Karpas-422 (cell line): Measurements from ENCODE around the gene ANKRD1. TPM values are rescaled to one million over a fixed set of nuclear protein-coding genes. Genes with fewer than 3 reads are reported as not detected.

Experiments used
- DNase-seq: peaks from one replicate; pipeline ENCODE4 v3.0.0-alpha.2; 2015
- H2AFZ ChIP-seq: fragments of 200-600 bp; sonication (generic); 2 replicates; pipeline ENCODE4 v1.6.1; 2014; ENCODE audit warnings: antibody characterized with exemption, low read length, mixed read lengths
- H3K27ac ChIP-seq: fragments of 200-600 bp; sonication (generic); 2 replicates; pipeline ENCODE4 v1.5.1; 2014; ENCODE audit warnings: mild to moderate bottlenecking, low read length, moderate library complexity
- H3K27me3 ChIP-seq: fragments of 200-600 bp; sonication (generic); 2 replicates; pipeline ENCODE4 v1.6.1; 2014; ENCODE audit warnings: low read length, mixed read lengths
- H3K36me3 ChIP-seq: fragments of 200-600 bp; sonication (generic); 2 replicates; pipeline ENCODE4 v1.6.1; 2014; ENCODE audit warnings: low read length, mixed read lengths; ENCODE audit not compliant: insufficient read depth
- H3K4me1 ChIP-seq: fragments of 200-600 bp; sonication (generic); 2 replicates; pipeline ENCODE4 v1.6.1; 2014; ENCODE audit warnings: mild to moderate bottlenecking, low read length, mixed read lengths
- H3K4me2 ChIP-seq: fragments of 200-600 bp; sonication (generic); 2 replicates; pipeline ENCODE4 v1.6.1; 2014; ENCODE audit warnings: low read length, low read depth, mild to moderate bottlenecking; ENCODE audit not compliant: poor library complexity, severe bottlenecking
- H3K4me3 ChIP-seq: fragments of 200-600 bp; sonication (generic); 2 replicates; pipeline ENCODE4 v1.5.1; 2014; ENCODE audit warnings: mild to moderate bottlenecking, antibody characterized with exemption, low read length, mixed read lengths
- H3K79me2 ChIP-seq: fragments of 200-600 bp; sonication (generic); 2 replicates; pipeline ENCODE4 v1.6.1; 2014; ENCODE audit warnings: mild to moderate bottlenecking, low read length, mixed read lengths
- H3K9ac ChIP-seq: fragments of 200-600 bp; sonication (generic); 2 replicates; pipeline ENCODE4 v1.6.0; 2014; ENCODE audit warnings: low read length
- H3K9me2 ChIP-seq: fragments of 200-600 bp; sonication (generic), shearing (Covaris generic); replicated peaks from 2 replicates; pipeline ENCODE4 v1.6.0; 2014; ENCODE audit warnings: mild to moderate bottlenecking, low read length, moderate library complexity; ENCODE audit not compliant: insufficient read depth
- H3K9me3 ChIP-seq: fragments of 300-700, 200-600 bp; sonication (generic); 2 replicates; pipeline ENCODE4 v1.6.1; 2014; ENCODE audit warnings: low read length, mixed read lengths
- H4K20me1 ChIP-seq: fragments of 200-600 bp; sonication (generic); 2 replicates; pipeline ENCODE4 v1.6.1; 2014; ENCODE audit warnings: mild to moderate bottlenecking, antibody characterized with exemption, low read length, low read depth; ENCODE audit not compliant: insufficient read depth
- total RNA-seq: library from RNA; depleted of rRNA; stranded (reverse); fragments of >200 nt; shearing (Covaris generic); gene quantifications from 2 replicates; pipeline ENCODE4 v1.2.3, GENCODE V29; 2014; ENCODE audit warnings: low replicate concordance; rRNA removed

Gene ANKRD1
- not detected in 2 replicates for total RNA-seq

GRCh38 chr10:90920986-90921666, at the start of gene ANKRD1:
ANKRD1 (minus strand) TSS chr10:90921087; CDS start chr10:90921027, 60 bp downstream.
- Histone ChIP-seq H2AFZ (no peak within 1 kb of the TSS), H3K9me3 (no peaks in the 10 kb centered on the region), H3K27me3 (no peaks in the 10 kb centered on the region), H3K4me3 (no peak within 1 kb of the TSS), H3K9me2 (no peaks in the 10 kb centered on the region), H3K79me2 (no peaks in the 10 kb centered on the region), H3K9ac (no peak within 1 kb of the TSS), H3K27ac (no peak within 1 kb of the TSS), H3K4me2 (no peak within 1 kb of the TSS), H3K36me3 (no peaks in the 10 kb centered on the region), H3K4me1 (no peaks in the 10 kb centered on the region), H4K20me1 (no peaks in the 10 kb centered on the region)
- no peak for DNase-seq

GRCh38 chr10:90969947-90970673, 49.2 kb upstream of the ANKRD1 start:
- Histone ChIP-seq H3K4me2 (no peak overlapping the region), H2AFZ (no peak overlapping the region)

GRCh38 chr10:90969121-90969534, 48.2 kb upstream of the ANKRD1 start:
- no peak overlapping the region for H2AFZ ChIP-seq
- no peaks in the 10 kb centered on the region for H3K79me2 ChIP-seq
- no peaks in the 10 kb centered on the region for H3K4me1 ChIP-seq
- no peaks in the 10 kb centered on the region for H3K9me2 ChIP-seq
- H3K9ac ChIP-seq, result no peak overlapping the region
- no peaks in the 10 kb centered on the region for H3K27me3 ChIP-seq
- H3K36me3 ChIP-seq, result no peaks in the 10 kb centered on the region
- no peaks in the 10 kb centered on the region for H3K9me3 ChIP-seq
- no peak overlapping the region for H3K4me3 ChIP-seq
- H3K4me2 ChIP-seq, result no peak overlapping the region
- DNase-seq, result no peak
- H4K20me1 ChIP-seq, result no peaks in the 10 kb centered on the region
- no peak overlapping the region for H3K27ac ChIP-seq

More at GRCh38 chr10:90969947-90970673, 49.2 kb upstream of the ANKRD1 start:
- Histone ChIP-seq H3K36me3 (no peaks in the 10 kb centered on the region), H3K9me2 (no peaks in the 10 kb centered on the region), H3K79me2 (no peaks in the 10 kb centered on the region), H4K20me1 (no peaks in the 10 kb centered on the region), H3K4me3 (no peak overlapping the region), H3K9ac (no peak overlapping the region), H3K4me1 (no peaks in the 10 kb centered on the region), H3K9me3 (no peaks in the 10 kb centered on the region), H3K27me3 (no peaks in the 10 kb centered on the region), H3K27ac (no peak overlapping the region)
- DNase-seq, result no peak

GRCh38 chr10:90968328-90969081, 47.6 kb upstream of the ANKRD1 start:
- no peaks in the 10 kb centered on the region for H3K4me1 ChIP-seq
- H4K20me1 ChIP-seq, result no peaks in the 10 kb centered on the region
- no peak overlapping the region for H3K4me3 ChIP-seq
- H3K79me2 ChIP-seq, result no peaks in the 10 kb centered on the region
- H3K9ac ChIP-seq, result no peak overlapping the region
- DNase-seq, result no peak
- no peak overlapping the region for H3K4me2 ChIP-seq
- no peak overlapping the region for H2AFZ ChIP-seq
- H3K27me3 ChIP-seq, result no peaks in the 10 kb centered on the region
- no peaks in the 10 kb centered on the region for H3K9me2 ChIP-seq
- H3K27ac ChIP-seq, result no peak overlapping the region
- no peaks in the 10 kb centered on the region for H3K36me3 ChIP-seq
- no peaks in the 10 kb centered on the region for H3K9me3 ChIP-seq

GRCh38 chr10:90967865-90968264, 47.0 kb upstream of the ANKRD1 start:
- Histone ChIP-seq H2AFZ (no peak overlapping the region), H3K79me2 (no peaks in the 10 kb centered on the region), H3K36me3 (no peaks in the 10 kb centered on the region), H3K4me1 (no peaks in the 10 kb centered on the region), H3K9me2 (no peaks in the 10 kb centered on the region), H3K27ac (no peak overlapping the region), H3K9me3 (no peaks in the 10 kb centered on the region), H3K27me3 (no peaks in the 10 kb centered on the region), H3K9ac (no peak overlapping the region), H4K20me1 (no peaks in the 10 kb centered on the region), H3K4me2 (no peak overlapping the region), H3K4me3 (no peak overlapping the region)
- no peak for DNase-seq

- H3K9me2 ChIP-seq, result no peaks in the 10 kb centered on the region
- no peaks in the 10 kb centered on the region for H3K9me3 ChIP-seq
- H2AFZ ChIP-seq, result no peak overlapping the region
- H3K27me3 ChIP-seq, result no peaks in the 10 kb centered on the region
- H3K4me2 ChIP-seq, result no peak overlapping the region
- H3K4me1 ChIP-seq, result no peaks in the 10 kb centered on the region
- no peak overlapping the region for H3K27ac ChIP-seq
- no peaks in the 10 kb centered on the region for H3K79me2 ChIP-seq
- no peak for DNase-seq
- no peak overlapping the region for H3K4me3 ChIP-seq
- H3K9ac ChIP-seq, result no peak overlapping the region
- no peaks in the 10 kb centered on the region for H3K36me3 ChIP-seq
- no peaks in the 10 kb centered on the region for H4K20me1 ChIP-seq
Observed at GRCh38 chr10:90966146-90966545, 45.3 kb upstream of the ANKRD1 start.

GRCh38 chr10:90965720-90966119, 44.8 kb upstream of the ANKRD1 start:
- Histone ChIP-seq H4K20me1 (no peaks in the 10 kb centered on the region), H3K4me3 (no peak overlapping the region), H3K4me2 (no peak overlapping the region), H3K9me2 (no peaks in the 10 kb centered on the region), H3K9me3 (no peaks in the 10 kb centered on the region), H3K79me2 (no peaks in the 10 kb centered on the region), H3K27ac (no peak overlapping the region), H2AFZ (no peak overlapping the region), H3K27me3 (no peaks in the 10 kb centered on the region), H3K36me3 (no peaks in the 10 kb centered on the region), H3K4me1 (no peaks in the 10 kb centered on the region), H3K9ac (no peak overlapping the region)
- no peak for DNase-seq
